DOHH2 (cell line): Measurements from ENCODE around the gene IGSF6.
"Not testable (repeated sequence)": the region's sequence is repeated elsewhere in the genome, so short reads cannot be mapped to it uniquely, and the experiment has no call there.

Source experiments
- H3F3A ChIP-seq: fragments of 200-600 bp; sonication (generic), shearing (Covaris generic); 2 replicates; pipeline ENCODE4 v1.6.0; 2016; ENCODE audit warnings: antibody characterized with exemption, mild to moderate bottlenecking; ENCODE audit not compliant: control insufficient read depth, insufficient read depth
- H3K27ac ChIP-seq: fragments of 200-600 bp; sonication (generic); 2 replicates; pipeline ENCODE4 v1.5.1; 2014; ENCODE audit warnings: low read depth, mild to moderate bottlenecking, low read length, moderate library complexity
- H3K27me3 ChIP-seq: fragments of 200-600 bp; sonication (generic); 2 replicates; pipeline ENCODE4 v1.6.1; 2014; ENCODE audit warnings: mild to moderate bottlenecking, low read length, mixed read lengths; ENCODE audit not compliant: control insufficient read depth
- H3K36me3 ChIP-seq: fragments of 200-600 bp; sonication (generic); 2 replicates; pipeline ENCODE4 v1.6.1; 2014; ENCODE audit warnings: mild to moderate bottlenecking, low read length, moderate library complexity, mixed read lengths; ENCODE audit not compliant: control insufficient read depth
- H3K4me1 ChIP-seq: fragments of 200-600 bp; sonication (generic); 2 replicates; pipeline ENCODE4 v1.6.1; 2014; ENCODE audit warnings: mild to moderate bottlenecking, low read length, mixed read lengths; ENCODE audit not compliant: control insufficient read depth
- H3K4me2 ChIP-seq: fragments of 200-600 bp; sonication (generic); 2 replicates; pipeline ENCODE4 v1.6.0; 2014; ENCODE audit warnings: mild to moderate bottlenecking, low read length, moderate library complexity
- H3K4me3 ChIP-seq: fragments of 200-600 bp; sonication (generic); 2 replicates; pipeline ENCODE4 v1.5.1; 2014; ENCODE audit warnings: mild to moderate bottlenecking, low read length, mixed read lengths
- H3K79me2 ChIP-seq: fragments of 200-600 bp; sonication (generic); 2 replicates; pipeline ENCODE4 v1.6.1; 2014; ENCODE audit warnings: mild to moderate bottlenecking, low read length, mixed read lengths; ENCODE audit not compliant: control insufficient read depth
- H3K9me2 ChIP-seq: fragments of 200-600 bp; sonication (generic); replicated peaks from 2 replicates; pipeline ENCODE4 v1.6.1; 2014; ENCODE audit warnings: mild to moderate bottlenecking, low read length, mixed read lengths; ENCODE audit not compliant: control insufficient read depth
- H3K9me3 ChIP-seq: fragments of 200-600 bp; sonication (generic); 2 replicates; pipeline ENCODE4 v1.6.1; 2014; ENCODE audit warnings: antibody characterized with exemption, low read length, mixed read lengths; ENCODE audit not compliant: control insufficient read depth, insufficient read depth
- H4K20me1 ChIP-seq: fragments of 200-600 bp; sonication (generic); 2 replicates; pipeline ENCODE4 v1.6.0; 2014; ENCODE audit warnings: low read depth, mild to moderate bottlenecking, antibody characterized with exemption, low read length, moderate library complexity; ENCODE audit not compliant: control insufficient read depth, insufficient read depth
- CTCF ChIP-seq: fragments of 200-600 bp; sonication (generic); IDR thresholded peaks from one replicate; pipeline ENCODE4 v1.5.1; 2014; ENCODE audit warnings: antibody characterized with exemption, mild to moderate bottlenecking, low read depth, low read length; ENCODE audit not compliant: poor library complexity, severe bottlenecking
- EZH2phosphoT487 ChIP-seq: fragments of 200-600 bp; sonication (generic); IDR thresholded peaks from 2 replicates; pipeline ENCODE4 v1.6.1; 2017; ENCODE audit warnings: borderline replicate concordance, mild to moderate bottlenecking, antibody characterized with exemption, low read length, moderate library complexity, mixed read lengths

The IGSF6 gene

GRCh38 chr16:21610766-21611165 is 41.6 kb downstream of the IGSF6 start:
- Histone ChIP-seq H3K4me3 (no peak overlapping the region), H3K27me3 (no peaks in the 10 kb centered on the region), H3K27ac (no peak overlapping the region), H3K36me3 (peaks cover 5% of the 10 kb centered on the region), H4K20me1 (0 out of 2 replicates have a peak, but pooled peaks cover 9% of the 10 kb centered on the region), H3K9me2 (no peaks in the 10 kb centered on the region), H3K9me3 (no peaks in the 10 kb centered on the region), H3F3A (no peaks in the 10 kb centered on the region), H3K4me1 (peaks cover 49% of the 10 kb centered on the region), H3K4me2 (no peak overlapping the region), H3K79me2 (peaks cover 99% of the 10 kb centered on the region)
- TF ChIP-seq EZH2phosphoT487, result no peak
- no peak for TF ChIP-seq CTCF

GRCh38 chr16:21610006-21610544 is 42.3 kb downstream of the IGSF6 start:
- Histone ChIP-seq H3K27ac (no peak overlapping the region), H4K20me1 (0 out of 2 replicates have a peak, but pooled peaks cover 4% of the 10 kb centered on the region), H3K36me3 (no peaks in the 10 kb centered on the region), H3K4me1 (peaks cover 42% of the 10 kb centered on the region), H3K4me3 (no peak overlapping the region), H3F3A (no peaks in the 10 kb centered on the region), H3K4me2 (peak overlapping the region; percentile 26; the same call in 1 of the 2 replicates), H3K79me2 (peaks cover 99% of the 10 kb centered on the region), H3K9me3 (no peaks in the 10 kb centered on the region), H3K27me3 (no peaks in the 10 kb centered on the region), H3K9me2 (no peaks in the 10 kb centered on the region)
- TF ChIP-seq EZH2phosphoT487 (no peak), CTCF (no peak)

GRCh38 chr16:21608639-21609328 is 43.6 kb downstream of the IGSF6 start:
- TF ChIP-seq EZH2phosphoT487, result no peak
- TF ChIP-seq CTCF, result no peak
- peaks cover 12% of the 10 kb centered on the region; the same call in 1 of the 2 replicates for H4K20me1 ChIP-seq
- peaks cover 8% of the 10 kb centered on the region for H3K36me3 ChIP-seq
- H3K4me2 ChIP-seq, result peak overlapping the region; percentile 26; the same call in 1 of the 2 replicates
- no peak overlapping the region for H3K4me3 ChIP-seq
- no peaks in the 10 kb centered on the region for H3K9me3 ChIP-seq
- H3F3A ChIP-seq, result no peaks in the 10 kb centered on the region
- peaks cover 53% of the 10 kb centered on the region for H3K4me1 ChIP-seq
- no peaks in the 10 kb centered on the region for H3K27me3 ChIP-seq
- H3K9me2 ChIP-seq, result no peaks in the 10 kb centered on the region
- peaks cover 99% of the 10 kb centered on the region for H3K79me2 ChIP-seq
- H3K27ac ChIP-seq, result no peak overlapping the region

- H4K20me1 ChIP-seq, result peaks cover 18% of the 10 kb centered on the region
These were observed 46.6 kb downstream of the IGSF6 start for GRCh38 chr16:21605848-21606247.

More at GRCh38 chr16:21605848-21606247, 46.6 kb downstream of the IGSF6 start:
- not testable (repeated sequence) for H3K9me3 ChIP-seq, H3K27me3 ChIP-seq, H3K4me2 ChIP-seq, H3F3A ChIP-seq, H3K27ac ChIP-seq, H3K4me3 ChIP-seq, H3K9me2 ChIP-seq
- H3K79me2 ChIP-seq, result peaks cover 99% of the 10 kb centered on the region
- H3K36me3 ChIP-seq, result peaks cover 13% of the 10 kb centered on the region
- peaks cover 51% of the 10 kb centered on the region for H3K4me1 ChIP-seq
